ENCODE data around the gene TBC1D4. TPM values are rescaled to one million over a fixed set of nuclear protein-coding genes. Genes with fewer than 3 reads are reported as not detected.
"Not testable (repeated sequence)": the region's sequence is repeated elsewhere in the genome, so short reads cannot be mapped to it uniquely, and the experiment has no call there.

TBC1D4 gene
- total and polyA plus RNA-seq, 9 of the 15 experiments (the other 6 are each of a cell fraction or from before 2014, with no cell fraction given), result 2.8 to 12.3 (median 7.0) TPM

GRCh38 chr13:75271846-75272245 is 210.1 kb downstream of the TBC1D4 start:
- Histone ChIP-seq H3K9me3 (replicated peaks; ENCODE audit: control insufficient read depth, insufficient read depth, low read depth, low read length) (no peaks in the 10 kb centered on the region), H3K4me1 (replicated peaks in 1 of 2; ENCODE audit: control insufficient read depth in 2 of 2, insufficient read depth in 2 of 2, low read length in 2 of 2) (no peaks in the 10 kb centered on the region), H3K4me2 (ENCODE audit: insufficient read depth, low read length) (no peak overlapping the region), H3K36me3 (ENCODE audit: control insufficient read depth, insufficient read depth, low read length) (no peaks in the 10 kb centered on the region), H3K4me3 (no peak overlapping the region), H2AFZ (ENCODE audit: low read depth, low read length) (no peak overlapping the region), H3K79me2 (ENCODE audit: control insufficient read depth, insufficient read depth, low read length) (no peaks in the 10 kb centered on the region), H3K27me3 (ENCODE audit: control insufficient read depth in 2 of 2, insufficient read depth in 2 of 2, low read length in 2 of 2) (no peaks in the 10 kb centered on the region), H4K20me1 (replicated peaks; ENCODE audit: control insufficient read depth, insufficient read depth, low read length) (no peaks in the 10 kb centered on the region), H3K9ac (ENCODE audit: insufficient read depth in 1 of 2, low read depth in 2 of 2, low read length in 2 of 2) (no peak overlapping the region), H3K27ac (ENCODE audit: extremely low read depth, low read depth, low read length) (no peak overlapping the region), H3K9me1 (ENCODE audit: control insufficient read depth, insufficient read depth, low read length) (no peaks in the 10 kb centered on the region)
- ChIA-PET POLR2A (no interaction called here), CTCF (ENCODE audit: low intra/inter-chr PET ratio) (no interaction called here)
- in situ Hi-C loops (cut with MboI), result no loop called here
- ATAC-seq (no peak), FAIRE-seq (no peak), DNase-seq (ENCODE audit: extremely low read depth in 1 of 4, low spot score in 3 of 4) (no peak)
- intact Hi-C loops (cut with micrococcal nuclease), result no loop called here
- WGBS (ENCODE audit: insufficient coverage, low coverage, missing lambda C conversion rate), result 10% methylated on average over 1 of the region's 1 CpG
- TF ChIP-seq ZNF696 (CRISPR knock-in tag; conservative IDR thresholded peaks at IDR 0.05) (no peak), BCOR (IDR thresholded peaks at IDR 0.05) (no peak), LEF1 (IDR thresholded peaks at IDR 0.05) (no peak)
- no TSS peak for BruUV-seq (replicated peaks)

GRCh38 chr13:75268481-75268880 is 213.5 kb downstream of the TBC1D4 start:
- H3K36me3 ChIP-seq (ENCODE audit: control insufficient read depth, insufficient read depth, low read length); in situ Hi-C loops (cut with MboI); H3K9me3 ChIP-seq (replicated peaks; ENCODE audit: control insufficient read depth, insufficient read depth, low read depth, low read length); intact Hi-C loops (cut with micrococcal nuclease); DNase-seq (ENCODE audit: extremely low read depth in 1 of 4, low spot score in 3 of 4); FAIRE-seq; H3K9me1 ChIP-seq (ENCODE audit: control insufficient read depth, insufficient read depth, low read length); H3K79me2 ChIP-seq (ENCODE audit: control insufficient read depth, insufficient read depth, low read length); ATAC-seq; POLR2A ChIA-PET; H4K20me1 ChIP-seq (replicated peaks; ENCODE audit: control insufficient read depth, insufficient read depth, low read length); BruUV-seq (replicated peaks); H3K4me3 ChIP-seq; H3K4me2 ChIP-seq (ENCODE audit: insufficient read depth, low read length); H2AFZ ChIP-seq (ENCODE audit: low read depth, low read length); H3K4me1 ChIP-seq (replicated peaks in 1 of 2; ENCODE audit: control insufficient read depth in 2 of 2, insufficient read depth in 2 of 2, low read length in 2 of 2); CTCF ChIA-PET (ENCODE audit: low intra/inter-chr PET ratio); H3K27ac ChIP-seq (ENCODE audit: extremely low read depth, low read depth, low read length); H3K27me3 ChIP-seq (ENCODE audit: control insufficient read depth in 2 of 2, insufficient read depth in 2 of 2, low read length in 2 of 2); H3K9ac ChIP-seq (ENCODE audit: insufficient read depth in 1 of 2, low read depth in 2 of 2, low read length in 2 of 2): not testable (repeated sequence)
- WGBS (ENCODE audit: insufficient coverage, low coverage, missing lambda C conversion rate), result 40% methylated on average over 7 of the region's 24 CpGs

Data from K562 (cell line).